Measurements from ENCODE around the gene TTC21A. TPM values are rescaled to one million over a fixed set of nuclear protein-coding genes. Genes with fewer than 3 reads are reported as not detected.

The TTC21A gene
- polyA plus RNA-seq, 1 donor (not counting 4 experiments of a cell fraction or from before 2014, with no cell fraction given), result 1.3 TPM

GRCh38 chr3:39110041-39110639 is 2.7 kb downstream of the TTC21A start:
- dilution Hi-C loops (cut with MboI; ENCODE audit: extremely low pct_ligation_motif_present, low sequenced_read_pairs), result no loop called here
- Histone ChIP-seq H3K36me3 (ENCODE audit: control insufficient read depth in 2 of 2, extremely low read depth in 1 of 2, insufficient read depth in 2 of 2, low read length in 2 of 2) (peaks cover 0 to 2% of the 10 kb centered on the region in 2 experiments), H4K20me1 (ENCODE audit: control insufficient read depth, extremely low read depth, insufficient read depth, low read length) (no peaks in the 10 kb centered on the region), H3K9me3 (ENCODE audit: control insufficient read depth, low read depth, low read length) (no peaks in the 10 kb centered on the region), H3K9ac (ENCODE audit: control insufficient read depth, extremely low read depth, insufficient read depth, low read length) (no peak overlapping the region), H3K9me1 (ENCODE audit: control insufficient read depth, extremely low read depth, insufficient read depth, low read length) (no peaks in the 10 kb centered on the region), H2AFZ (ENCODE audit: control insufficient read depth, low read length) (no peak overlapping the region), H3K4me2 (ENCODE audit: control insufficient read depth, extremely low read depth, insufficient read depth, low read depth, low read length) (no peak overlapping the region), H3K79me2 (ENCODE audit: control insufficient read depth, insufficient read depth, low read length) (peaks cover 18% of the 10 kb centered on the region), H3K4me1 (ENCODE audit: control insufficient read depth, extremely low read depth, insufficient read depth, low read length) (peaks cover 15% of the 10 kb centered on the region), H3K27ac (ENCODE audit: control insufficient read depth, insufficient read depth, low read length) (no peak overlapping the region), H3K27me3 (ENCODE audit: control insufficient read depth, extremely low read depth, insufficient read depth, low read length) (no peaks in the 10 kb centered on the region), H3K4me3 (ENCODE audit: control insufficient read depth in 2 of 3, extremely low read depth in 1 of 3, insufficient read depth in 2 of 3, low read depth in 1 of 3, low read length in 3 of 3) (no peak overlapping the region)
- DNase-seq (ENCODE audit: low read depth, low spot score) (no peak), FAIRE-seq (no peak)
- no peak for TF ChIP-seq EZH2 (IDR thresholded peaks at IDR 0.05; ENCODE audit: low read length)

GRCh38 chr3:39112113-39112512 is 4.6 kb downstream of the TTC21A start:
- FAIRE-seq, result no peak
- H3K9ac ChIP-seq (ENCODE audit: control insufficient read depth, extremely low read depth, insufficient read depth, low read length), result no peak overlapping the region
- H3K9me1 ChIP-seq (ENCODE audit: control insufficient read depth, extremely low read depth, insufficient read depth, low read length), result no peaks in the 10 kb centered on the region

More at GRCh38 chr3:39112113-39112512, 4.6 kb downstream of the TTC21A start:
- no peak overlapping the region for H3K4me3 ChIP-seq (ENCODE audit: control insufficient read depth in 2 of 3, extremely low read depth in 1 of 3, insufficient read depth in 2 of 3, low read depth in 1 of 3, low read length in 3 of 3)
- H3K4me2 ChIP-seq (ENCODE audit: control insufficient read depth, extremely low read depth, insufficient read depth, low read depth, low read length), result no peak overlapping the region
- no peak for DNase-seq (ENCODE audit: low read depth, low spot score)
- H4K20me1 ChIP-seq (ENCODE audit: control insufficient read depth, extremely low read depth, insufficient read depth, low read length), result no peaks in the 10 kb centered on the region
- peaks cover 4% of the 10 kb centered on the region for H3K4me1 ChIP-seq (ENCODE audit: control insufficient read depth, extremely low read depth, insufficient read depth, low read length)
- H3K27me3 ChIP-seq (ENCODE audit: control insufficient read depth, extremely low read depth, insufficient read depth, low read length), result no peaks in the 10 kb centered on the region
- peaks cover 0 to 2% of the 10 kb centered on the region in 2 experiments for H3K36me3 ChIP-seq (ENCODE audit: control insufficient read depth in 2 of 2, extremely low read depth in 1 of 2, insufficient read depth in 2 of 2, low read length in 2 of 2)
- dilution Hi-C loops (cut with MboI; ENCODE audit: extremely low pct_ligation_motif_present, low sequenced_read_pairs), result no loop called here
- H3K9me3 ChIP-seq (ENCODE audit: control insufficient read depth, low read depth, low read length), result no peaks in the 10 kb centered on the region
- H3K27ac ChIP-seq (ENCODE audit: control insufficient read depth, insufficient read depth, low read length), result no peak overlapping the region
- no peaks in the 10 kb centered on the region for H3K79me2 ChIP-seq (ENCODE audit: control insufficient read depth, insufficient read depth, low read length)
- no peak for TF ChIP-seq EZH2 (IDR thresholded peaks at IDR 0.05; ENCODE audit: low read length)
- TF ChIP-seq, protein P1, sequence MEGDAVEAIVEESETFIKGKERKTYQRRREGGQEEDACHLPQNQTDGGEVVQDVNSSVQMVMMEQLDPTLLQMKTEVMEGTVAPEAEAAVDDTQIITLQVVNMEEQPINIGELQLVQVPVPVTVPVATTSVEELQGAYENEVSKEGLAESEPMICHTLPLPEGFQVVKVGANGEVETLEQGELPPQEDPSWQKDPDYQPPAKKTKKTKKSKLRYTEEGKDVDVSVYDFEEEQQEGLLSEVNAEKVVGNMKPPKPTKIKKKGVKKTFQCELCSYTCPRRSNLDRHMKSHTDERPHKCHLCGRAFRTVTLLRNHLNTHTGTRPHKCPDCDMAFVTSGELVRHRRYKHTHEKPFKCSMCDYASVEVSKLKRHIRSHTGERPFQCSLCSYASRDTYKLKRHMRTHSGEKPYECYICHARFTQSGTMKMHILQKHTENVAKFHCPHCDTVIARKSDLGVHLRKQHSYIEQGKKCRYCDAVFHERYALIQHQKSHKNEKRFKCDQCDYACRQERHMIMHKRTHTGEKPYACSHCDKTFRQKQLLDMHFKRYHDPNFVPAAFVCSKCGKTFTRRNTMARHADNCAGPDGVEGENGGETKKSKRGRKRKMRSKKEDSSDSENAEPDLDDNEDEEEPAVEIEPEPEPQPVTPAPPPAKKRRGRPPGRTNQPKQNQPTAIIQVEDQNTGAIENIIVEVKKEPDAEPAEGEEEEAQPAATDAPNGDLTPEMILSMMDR (optimal IDR thresholded peaks at IDR 0.05 in 1 of 3, IDR thresholded peaks at IDR 0.05 in 1 of 3, conservative IDR thresholded peaks at IDR 0.05 in 1 of 3; ENCODE audit: extremely low read depth in 1 of 3, insufficient read depth in 2 of 3, low read length in 3 of 3), result no peak
- no peak overlapping the region for H2AFZ ChIP-seq (ENCODE audit: control insufficient read depth, low read length)
